ENCODE data around the gene TIFAB.

TIFAB gene

GRCh38 chr5:135446206-135446605 lies 5.9 kb downstream of the TIFAB start (continued):
- TF ChIP-seq CSDC2 (CRISPR knock-in tag; IDR thresholded peaks at IDR 0.05) = no peak
- TF ChIP-seq ZNF565 (CRISPR knock-in tag; conservative IDR thresholded peaks at IDR 0.05; ENCODE audit: low read depth) = no peak
- TF ChIP-seq ISL1 (CRISPR knock-in tag; IDR thresholded peaks at IDR 0.05) = no peak

GRCh38 chr5:135445306-135445985 lies 6.7 kb downstream of the TIFAB start:
- TF ChIP-seq ZFP30 (CRISPR knock-in tag; IDR thresholded peaks at IDR 0.05) = no peak
- no peak for TF ChIP-seq TOX (CRISPR knock-in tag; IDR thresholded peaks at IDR 0.05; ENCODE audit: borderline replicate concordance)
- TF ChIP-seq BACH2 (CRISPR knock-in tag; IDR thresholded peaks at IDR 0.05; ENCODE audit: borderline replicate concordance) = no peak
- TF ChIP-seq OSR1 (CRISPR knock-in tag; IDR thresholded peaks at IDR 0.05) = no peak
- TF ChIP-seq ARNTL (CRISPR knock-in tag; IDR thresholded peaks at IDR 0.05; ENCODE audit: borderline replicate concordance, low read depth) = no peak
- TF ChIP-seq ZNF8 (CRISPR knock-in tag; IDR thresholded peaks at IDR 0.05) = no peak
- no peak for TF ChIP-seq ESRRG (CRISPR knock-in tag; IDR thresholded peaks at IDR 0.05)
- TF ChIP-seq CREB5 (CRISPR knock-in tag; IDR thresholded peaks at IDR 0.05; ENCODE audit: low read depth) = no peak
- no peak for TF ChIP-seq RARB (CRISPR knock-in tag; IDR thresholded peaks at IDR 0.05)
- TF ChIP-seq CSRNP3 (CRISPR knock-in tag; IDR thresholded peaks at IDR 0.05) = no peak
- TF ChIP-seq TSHZ2 (CRISPR knock-in tag; IDR thresholded peaks at IDR 0.05) = no peak
- no peak for TF ChIP-seq ZNF70 (CRISPR knock-in tag; IDR thresholded peaks at IDR 0.05)
- ATAC-seq = no peak

- no peak for TF ChIP-seq PATZ1 (CRISPR knock-in tag; IDR thresholded peaks at IDR 0.05; ENCODE audit: borderline replicate concordance)
- TF ChIP-seq ARNTL (CRISPR knock-in tag; IDR thresholded peaks at IDR 0.05; ENCODE audit: borderline replicate concordance, low read depth) = no peak
- no peak for TF ChIP-seq TCF4 (CRISPR knock-in tag; IDR thresholded peaks at IDR 0.05; ENCODE audit: borderline replicate concordance)
- no peak for TF ChIP-seq ZFP3 (CRISPR knock-in tag; IDR thresholded peaks at IDR 0.05)
- TF ChIP-seq CSRNP3 (CRISPR knock-in tag; IDR thresholded peaks at IDR 0.05) = no peak
- no peak for TF ChIP-seq TOX (CRISPR knock-in tag; IDR thresholded peaks at IDR 0.05; ENCODE audit: borderline replicate concordance)
- no peak for TF ChIP-seq ZNF8 (CRISPR knock-in tag; IDR thresholded peaks at IDR 0.05)
- no peak for TF ChIP-seq PPARA (CRISPR knock-in tag; IDR thresholded peaks at IDR 0.05; ENCODE audit: borderline replicate concordance)
- no peak for TF ChIP-seq ZNF565 (CRISPR knock-in tag; conservative IDR thresholded peaks at IDR 0.05; ENCODE audit: low read depth)
- no peak for TF ChIP-seq RARB (CRISPR knock-in tag; IDR thresholded peaks at IDR 0.05)
- TF ChIP-seq TSHZ2 (CRISPR knock-in tag; IDR thresholded peaks at IDR 0.05) = no peak
- no peak for TF ChIP-seq ISL1 (CRISPR knock-in tag; IDR thresholded peaks at IDR 0.05)
- TF ChIP-seq CSDC2 (CRISPR knock-in tag; IDR thresholded peaks at IDR 0.05) = no peak
- TF ChIP-seq OSR1 (CRISPR knock-in tag; IDR thresholded peaks at IDR 0.05) = no peak
- no peak for TF ChIP-seq ESRRG (CRISPR knock-in tag; IDR thresholded peaks at IDR 0.05)
- TF ChIP-seq POU6F1 (CRISPR knock-in tag; IDR thresholded peaks at IDR 0.05; ENCODE audit: borderline replicate concordance, low read depth) = no peak
- TF ChIP-seq GLIS3 (CRISPR knock-in tag; IDR thresholded peaks at IDR 0.05) = no peak
- no peak for TF ChIP-seq BACH2 (CRISPR knock-in tag; IDR thresholded peaks at IDR 0.05; ENCODE audit: borderline replicate concordance)
- TF ChIP-seq ZNF70 (CRISPR knock-in tag; IDR thresholded peaks at IDR 0.05) = no peak
- no peak for ATAC-seq
Measured at GRCh38 chr5:135444881-135445280, 7.3 kb downstream of the TIFAB start.
